ENCODE data around the gene CFAP70. TPM values are rescaled to one million over a fixed set of nuclear protein-coding genes. Genes with fewer than 3 reads are reported as not detected.

Gene CFAP70
- total RNA-seq, 1 experiment from 2014 or later = 0.10 TPM

GRCh38 chr10:73376679-73377078, 18.0 kb upstream of the CFAP70 start:
- POLR2A ChIA-PET = no interaction called here
- no TSS peak for BruUV-seq (replicated peaks)
- in situ Hi-C loops (cut with HindIII; ENCODE audit: low pct_unique_long_range_greater_than_20kb, low sequenced_read_pairs) = no loop called here
- CTCF ChIA-PET = no interaction called here
- intact Hi-C loops (cut with micrococcal nuclease; ENCODE audit: unreplicated experiment) = no loop called here
- no peaks in the 10 kb centered on the region for H3K4me1 ChIP-seq (ENCODE audit: control insufficient read depth, insufficient read depth, low read length)
- TF ChIP-seq POLR2AphosphoS5 (IDR thresholded peaks at IDR 0.05; ENCODE audit: low read depth, low read length) (no peak), SIN3A (IDR thresholded peaks at IDR 0.05; ENCODE audit: borderline replicate concordance, insufficient read depth, low read depth, low read length) (no peak), TCF7L2 (IDR thresholded peaks at IDR 0.05; ENCODE audit: low read depth, low read length) (no peak), REST (IDR thresholded peaks at IDR 0.05; ENCODE audit: insufficient read depth in 1 of 2, low read depth in 2 of 2, low read length in 1 of 2) (no peak)
- TF ChIP-seq, protein P1, sequence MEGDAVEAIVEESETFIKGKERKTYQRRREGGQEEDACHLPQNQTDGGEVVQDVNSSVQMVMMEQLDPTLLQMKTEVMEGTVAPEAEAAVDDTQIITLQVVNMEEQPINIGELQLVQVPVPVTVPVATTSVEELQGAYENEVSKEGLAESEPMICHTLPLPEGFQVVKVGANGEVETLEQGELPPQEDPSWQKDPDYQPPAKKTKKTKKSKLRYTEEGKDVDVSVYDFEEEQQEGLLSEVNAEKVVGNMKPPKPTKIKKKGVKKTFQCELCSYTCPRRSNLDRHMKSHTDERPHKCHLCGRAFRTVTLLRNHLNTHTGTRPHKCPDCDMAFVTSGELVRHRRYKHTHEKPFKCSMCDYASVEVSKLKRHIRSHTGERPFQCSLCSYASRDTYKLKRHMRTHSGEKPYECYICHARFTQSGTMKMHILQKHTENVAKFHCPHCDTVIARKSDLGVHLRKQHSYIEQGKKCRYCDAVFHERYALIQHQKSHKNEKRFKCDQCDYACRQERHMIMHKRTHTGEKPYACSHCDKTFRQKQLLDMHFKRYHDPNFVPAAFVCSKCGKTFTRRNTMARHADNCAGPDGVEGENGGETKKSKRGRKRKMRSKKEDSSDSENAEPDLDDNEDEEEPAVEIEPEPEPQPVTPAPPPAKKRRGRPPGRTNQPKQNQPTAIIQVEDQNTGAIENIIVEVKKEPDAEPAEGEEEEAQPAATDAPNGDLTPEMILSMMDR (IDR thresholded peaks at IDR 0.05) = no peak
- no peak for DNase-seq (ENCODE audit: low read depth, low spot score)
- H3K36me3 ChIP-seq (ENCODE audit: control insufficient read depth, insufficient read depth, low read length) = peaks cover 32% of the 10 kb centered on the region
- no peak for ATAC-seq
- H3K9me3 ChIP-seq (ENCODE audit: control insufficient read depth, insufficient read depth, low read depth, low read length) = no peaks in the 10 kb centered on the region
- no peak overlapping the region for H3K27ac ChIP-seq (ENCODE audit: low read length)
- no peaks in the 10 kb centered on the region for H3K27me3 ChIP-seq (ENCODE audit: control insufficient read depth, insufficient read depth, low read length)
- no peak overlapping the region for H3K4me3 ChIP-seq (ENCODE audit: low read depth in 2 of 2, low read length in 2 of 2)

- ATAC-seq (no peak), DNase-seq (ENCODE audit: low read depth, low spot score) (no peak)
- intact Hi-C loops (cut with micrococcal nuclease; ENCODE audit: unreplicated experiment) (no loop called here), in situ Hi-C loops (cut with HindIII; ENCODE audit: low pct_unique_long_range_greater_than_20kb, low sequenced_read_pairs) (no loop called here)
- CTCF ChIA-PET = no interaction called here
- TF ChIP-seq, protein P1 (IDR thresholded peaks at IDR 0.05) = no peak
- no peaks in the 10 kb centered on the region for H3K4me1 ChIP-seq (ENCODE audit: control insufficient read depth, insufficient read depth, low read length)
- no peak overlapping the region for H3K27ac ChIP-seq (ENCODE audit: low read length)
- H3K36me3 ChIP-seq (ENCODE audit: control insufficient read depth, insufficient read depth, low read length) = 0 out of 2 replicates have a peak, but pooled peaks cover 3% of the 10 kb centered on the region
- POLR2A ChIA-PET = interaction anchor here (0.7 kb wide), 1 partner anchor 119 kb away, joined by 3 read pairs; no protein-coding TSS in a partner anchor
- H3K27me3 ChIP-seq (ENCODE audit: control insufficient read depth, insufficient read depth, low read length) = no peaks in the 10 kb centered on the region
- no TSS peak for BruUV-seq (replicated peaks)
- no peak overlapping the region for H3K4me3 ChIP-seq (ENCODE audit: low read depth in 2 of 2, low read length in 2 of 2)
- H3K9me3 ChIP-seq (ENCODE audit: control insufficient read depth, insufficient read depth, low read depth, low read length) = no peaks in the 10 kb centered on the region
Observed at GRCh38 chr10:73368238-73368637, 9.6 kb upstream of the CFAP70 start.

Data from Panc1 (cell line).